Middle frontal gyrus (tissue), 1 donor: ENCODE results near the gene CBARP.

Source experiments
- DNase-seq: peaks from one replicate; pipeline ENCODE4 v3.0.0-alpha.2; 2015; ENCODE audit warnings: low spot score; ENCODE audit errors: extremely low spot score

The CBARP gene

GRCh38 chr19:1227304-1228054 is 10.3 kb downstream of the CBARP start:
- DNase-seq = no peak

GRCh38 chr19:1226522-1227303 is 11.1 kb downstream of the CBARP start:
- no peak for DNase-seq

GRCh38 chr19:1226227-1226518 is 11.6 kb downstream of the CBARP start:
- no peak for DNase-seq

- no peak for DNase-seq
These were observed 12.2 kb downstream of the CBARP start for GRCh38 chr19:1225440-1226226.

- DNase-seq = no peak
These were observed 13.0 kb downstream of the CBARP start for GRCh38 chr19:1224847-1225246.

GRCh38 chr19:1224047-1224825 is 13.6 kb downstream of the CBARP start:
- no peak for DNase-seq

- DNase-seq = no peak
These were observed 14.6 kb downstream of the CBARP start for GRCh38 chr19:1223018-1223855.

GRCh38 chr19:1222394-1222793 is 15.4 kb downstream of the CBARP start:
- no peak for DNase-seq

- no peak for DNase-seq
These were observed 15.9 kb downstream of the CBARP start for GRCh38 chr19:1221904-1222255.

GRCh38 chr19:1220976-1221903 is 16.6 kb downstream of the CBARP start:
- DNase-seq = no peak

GRCh38 chr19:1220477-1220930 is 17.3 kb downstream of the CBARP start:
- DNase-seq = no peak

GRCh38 chr19:1219786-1220476 is 17.9 kb downstream of the CBARP start:
- no peak for DNase-seq

GRCh38 chr19:1218751-1219567 is 18.8 kb downstream of the CBARP start:
- no peak for DNase-seq

- no peak for DNase-seq
These were observed 20.4 kb downstream of the CBARP start for GRCh38 chr19:1217366-1217765.

- no peak for DNase-seq
These were observed 21.0 kb downstream of the CBARP start for GRCh38 chr19:1216756-1217155.

GRCh38 chr19:1214862-1215731 is 22.7 kb downstream of the CBARP start:
- no peak for DNase-seq

- DNase-seq = no peak
These were observed 23.4 kb downstream of the CBARP start for GRCh38 chr19:1214299-1214861.
